HepG2 (cell line): ENCODE results near the gene GPR31. TPM values are rescaled to one million over a fixed set of nuclear protein-coding genes. Genes with fewer than 3 reads are reported as not detected.

Experiments
- ATAC-seq: fragments of 200-7000 bp; cut with Tn5 transposase; 3 replicates; pipeline ENCODE4 v1.9.1; 2020; ENCODE audit warnings: mild to moderate bottlenecking, moderate library complexity
- BruUV-seq: library from RNA; stranded (reverse); fragments of 400-500 nt; replicated peaks from 2 replicates; lab custom pipeline; 2021; lab: Mats Ljungman, UMichigan
- CTCF ChIA-PET: fragments of 300-600 bp; formaldehyde crosslinking; extraction: SDS; loops from one replicate; lab custom pipeline; 2021; ENCODE audit warnings: low total read pairs, inconsistent platforms, low intra/inter-chr PET ratio; lab: Yijun Ruan, JAX
- POLR2A ChIA-PET: fragments of 350-600 bp; sonication (Branson Sonifier 250); formaldehyde crosslinking; loops from one replicate; lab custom pipeline; 2020; ENCODE audit warnings: antibody characterized with exemption, inconsistent platforms; lab: Yijun Ruan, JAX
- DNase-seq: peaks from one replicate; pipeline ENCODE4 v3.0.0-alpha.2; 2015; ENCODE audit warnings: low spot score
- FAIRE-seq: peaks from 3 replicates; lab custom pipeline; 2011; peaks lifted over from hg19 to GRCh38; lab: Jason Lieb, UNC
- H2AFZ ChIP-seq: one replicate; pipeline ENCODE4 v1.6.1; 2011; ENCODE audit warnings: low read length, inconsistent platforms
- H3K27ac ChIP-seq: fragments of 300-600 bp; 3 replicates; pipeline ENCODE4 v1.8.0; 2011; ENCODE audit warnings: mixed run types, mild to moderate bottlenecking, mixed read lengths, low read length, inconsistent platforms; ENCODE audit not compliant: insufficient read depth; ENCODE audit errors: extremely low read length
- H3K27me3 ChIP-seq, 2 experiments: fragments of 200-600 bp in 1 of 2; 2 replicates in 1 of 2; 3 replicates in 1 of 2; pipeline versions ENCODE4 v1.6.0 to v1.8.0; 2011; ENCODE audit warnings: low read length in 2 of 2, mild to moderate bottlenecking in 2 of 2, moderate library complexity in 2 of 2, inconsistent platforms in 1 of 2; ENCODE audit not compliant: insufficient read depth in 2 of 2, control insufficient read depth in 1 of 2
- H3K36me3 ChIP-seq, 2 experiments: fragments of 200-600 bp in 1 of 2; replicated peaks in 1 of 2; 2 replicates in 1 of 2; 3 replicates in 1 of 2; pipeline versions ENCODE4 v1.5.1 to v1.8.0; 2011; ENCODE audit warnings: low read length in 2 of 2, inconsistent platforms in 1 of 2; ENCODE audit not compliant: insufficient read depth in 2 of 2, control insufficient read depth in 1 of 2
- H3K4me1 ChIP-seq: 2 replicates; pipeline ENCODE4 v1.5.1; 2012; ENCODE audit warnings: low read length, inconsistent platforms; ENCODE audit not compliant: insufficient read depth
- H3K4me2 ChIP-seq: 2 replicates; pipeline ENCODE4 v1.6.0; 2011; ENCODE audit warnings: low read depth, low read length, inconsistent platforms
- H3K4me3 ChIP-seq, 3 experiments: fragments of 200-600 bp in 1 of 3; sonication (generic), shearing (Covaris generic) in 1 of 3; replicated peaks in 1 of 3; 2 replicates each; pipeline ENCODE4 v1.5.1; 2011 to 2016; ENCODE audit warnings: low read length in 3 of 3, inconsistent platforms in 2 of 3, low read depth in 2 of 3, mild to moderate bottlenecking in 2 of 3, control low read depth in 1 of 3, mixed read lengths in 1 of 3; ENCODE audit not compliant: insufficient read depth in 1 of 3
- H3K79me2 ChIP-seq: one replicate; pipeline ENCODE4 v1.6.1; 2011; ENCODE audit warnings: low read length, inconsistent platforms; ENCODE audit not compliant: insufficient read depth
- H3K9ac ChIP-seq: 2 replicates; pipeline ENCODE4 v1.6.0; 2011; ENCODE audit warnings: mild to moderate bottlenecking, low read depth, low read length, inconsistent platforms; ENCODE audit not compliant: insufficient read depth
- H3K9me3 ChIP-seq: 2 replicates; pipeline ENCODE4 v1.5.1; 2012; ENCODE audit warnings: mild to moderate bottlenecking, low read length
- H4K20me1 ChIP-seq: 2 replicates; pipeline ENCODE4 v1.6.0; 2011; ENCODE audit warnings: inconsistent platforms, mild to moderate bottlenecking, low read length, moderate library complexity; ENCODE audit not compliant: insufficient read depth
- KDM3A ChIP-seq: IDR thresholded peaks from 2 replicates; pipeline ENCODE4 v1.6.1; 2018; ENCODE audit warnings: low read depth, missing compliant biosample characterization
- KLF6 ChIP-seq: IDR thresholded peaks from 2 replicates; pipeline ENCODE4 v1.8.0; 2016; ENCODE audit warnings: missing biosample characterization, missing genetic modification reagents
- MNT ChIP-seq: fragments of 450-650 bp; IDR thresholded peaks from 2 replicates; pipeline ENCODE4 v1.6.1; 2016
- PHF21A ChIP-seq: sonication (generic); formaldehyde crosslinking; IDR thresholded peaks from 2 replicates; pipeline ENCODE4 v1.5.0; 2020; ENCODE audit warnings: mild to moderate bottlenecking, missing genetic modification reagents
- PPARG ChIP-seq: conservative IDR thresholded peaks from 2 replicates; pipeline ENCODE4 v1.6.1; 2016; ENCODE audit warnings: missing biosample characterization, missing genetic modification reagents
- RAD21 ChIP-seq: fragments of 450-650 bp; formaldehyde crosslinking; IDR thresholded peaks from 2 replicates; pipeline ENCODE4 v1.5.0; 2020; ENCODE audit warnings: mild to moderate bottlenecking
- SIX4 ChIP-seq: sonication (generic); formaldehyde crosslinking; IDR thresholded peaks from 2 replicates; pipeline ENCODE4 v1.4.0; 2020; ENCODE audit warnings: missing genetic modification reagents
- WGBS: methylation state at CpG from one replicate; pipeline ENCODE4 v1.1.6; 2017; ENCODE audit warnings: low lambda C conversion rate; 5-methylcytosine and 5-hydroxymethylcytosine counted together
- in situ Hi-C: cut with HindIII; loops from 2 replicates; pipeline ENCODE4 v1.10.0; 2017; ENCODE audit warnings: low pct_unique_long_range_greater_than_20kb; ENCODE audit not compliant: extremely low pct_ligation_motif_present
- intact Hi-C: fragments of 100-400 bp; cut with micrococcal nuclease; formaldehyde crosslinking; loops from one replicate; pipeline ENCODE4 v1.10.0; 2022; ENCODE audit not compliant: unreplicated experiment
- polyA plus RNA-seq, 8 experiments: library from polyadenylated mRNA; depleted of rRNA in 3 of 8; stranded (reverse) in 7 of 8; unstranded in 1 of 8; fragments of >200 nt; fragmentation: Illumina TruSeq in 4 of 8; extraction: Trizol in 4 of 8; gene quantifications; 2 replicates each; pipeline versions ENCODE4 v1.2.1 to v1.2.3, GENCODE V29; 2011 to 2016; ENCODE audit warnings: low read depth in 4 of 8, missing spikeins in 1 of 8, mixed read lengths in 1 of 8; ENCODE audit not compliant: insufficient read depth in 1 of 8
- total RNA-seq, 5 experiments: library from RNA; depleted of rRNA; stranded (reverse); fragments of >200 nt; fragmentation: Illumina TruSeq; extraction: Trizol; gene quantifications; 2 replicates each; pipeline ENCODE4 v1.2.3, GENCODE V29; 2016; ENCODE audit warnings: low read depth in 1 of 5

GPR31 gene
- total and polyA plus RNA-seq, 2 of the 13 experiments (the other 11 are each of a cell fraction or from before 2014, with no cell fraction given): not detected

DNA sequence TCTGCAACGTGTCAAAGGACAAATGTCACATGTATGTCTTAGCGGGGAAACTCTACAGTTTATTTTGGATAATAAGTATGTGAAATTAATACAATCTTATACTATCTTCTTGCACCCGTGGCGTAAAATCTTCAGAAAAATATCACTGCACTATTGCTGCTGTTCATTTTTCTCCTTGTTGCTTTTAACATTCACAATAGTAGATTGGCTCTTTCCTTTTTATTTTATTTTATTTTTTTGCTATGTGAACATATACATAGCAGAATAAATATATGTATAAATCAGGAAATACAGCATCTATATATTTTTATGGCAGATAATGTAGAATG lies 15.4 kb downstream of the GPR31 start:
- H3K9ac ChIP-seq: no peak overlapping the region
- ChIA-PET POLR2A (interaction anchor here (2.3 to 3.1 kb wide), 3 partner anchors 19 to 143 kb away, joined by 15 to 33 read pairs (median 18); partner anchors contain the start of genes CCR6 and CEP43), CTCF (interaction anchor here (1.0 to 3.6 kb wide), 6 partner anchors 22 to 368 kb away, joined by 3 to 28 read pairs (median 10); no protein-coding TSS in a partner anchor)
- peaks cover 37% of the 10 kb centered on the region for H3K4me1 ChIP-seq
- no peaks in the 10 kb centered on the region for H3K9me3 ChIP-seq
- DNase-seq (no peak), FAIRE-seq (no peak), ATAC-seq (no peak)
- H4K20me1 ChIP-seq: no peaks in the 10 kb centered on the region
- WGBS: 2% methylated on average over 4 of the region's 4 CpGs
- BruUV-seq: no TSS peak
- H3K4me2 ChIP-seq: peak overlapping the region; percentile 75; the same call in 1 of the 2 replicates
- intact Hi-C loops (loop anchor here (1.0 to 5.0 kb wide), 5 partner anchors 40 to 356 kb away; no protein-coding TSS in a partner anchor), in situ Hi-C loops (loop anchor here (5.0 to 25.0 kb wide), 2 partner anchors 130 to 365 kb away; no protein-coding TSS in a partner anchor)
- H2AFZ ChIP-seq: no peak overlapping the region
- peaks cover 1 to 4% of the 10 kb centered on the region in 2 experiments; a peak in 3 of 5 replicates for H3K36me3 ChIP-seq
- H3K4me3 ChIP-seq: no peak overlapping the region
- peak; percentile 80 for TF ChIP-seq MNT
- TF ChIP-seq SIX4: 0 out of 2 replicates have a peak, but pooled peaks have one; percentile 1
- TF ChIP-seq RAD21 (CRISPR knock-in tag): no peak
- no peak for TF ChIP-seq PHF21A (CRISPR knock-in tag)
- 0 out of 2 replicates have a peak, but pooled peaks have one; percentile 8 for TF ChIP-seq PPARG (CRISPR knock-in tag)
- 0 out of 2 replicates have a peak, but pooled peaks have one; percentile 7 for TF ChIP-seq KDM3A (CRISPR knock-in tag)
- TF ChIP-seq KLF6: peak; percentile 9; the same call in 1 of the 2 replicates
- H3K27ac ChIP-seq: no peak overlapping the region
- peaks cover 9 to 46% of the 10 kb centered on the region in 2 experiments; a peak in 4 of 5 replicates for H3K27me3 ChIP-seq
- H3K79me2 ChIP-seq: no peaks in the 10 kb centered on the region
